ENCODE measurements around the gene NAAA.
"Not testable (repeated sequence)": the region's sequence is repeated elsewhere in the genome, so short reads cannot be mapped to it uniquely, and the experiment has no call there.

Gene NAAA

GRCh38 chr4:75939890-75940691 lies 722 bp downstream of the NAAA start:
- DNase-seq (ENCODE audit: low spot score), result peak; percentile 91
- in situ Hi-C loops (cut with MboI; ENCODE audit: low sequenced_read_pairs, unreplicated experiment), result no loop called here
- no peak for TF ChIP-seq CTCF (IDR thresholded peaks at IDR 0.05; ENCODE audit: borderline replicate concordance, control extremely low read depth, extremely low read depth, insufficient read depth, missing control alignments)

- in situ Hi-C loops (cut with MboI; ENCODE audit: low sequenced_read_pairs, unreplicated experiment), result no loop called here
- no peak for DNase-seq (ENCODE audit: low spot score)
- no peak for TF ChIP-seq CTCF (IDR thresholded peaks at IDR 0.05; ENCODE audit: borderline replicate concordance, control extremely low read depth, extremely low read depth, insufficient read depth, missing control alignments)
These were observed 5.2 kb downstream of the NAAA start for GRCh38 chr4:75935628-75936027.

- TF ChIP-seq CTCF (IDR thresholded peaks at IDR 0.05; ENCODE audit: borderline replicate concordance, control extremely low read depth, extremely low read depth, insufficient read depth, missing control alignments), result no peak
- DNase-seq (ENCODE audit: low spot score), result no peak
- in situ Hi-C loops (cut with MboI; ENCODE audit: low sequenced_read_pairs, unreplicated experiment), result no loop called here
These were observed 10.7 kb downstream of the NAAA start for GRCh38 chr4:75930152-75930551.

GRCh38 chr4:75924916-75925315 lies 15.9 kb downstream of the NAAA start:
- in situ Hi-C loops (cut with MboI; ENCODE audit: low sequenced_read_pairs, unreplicated experiment); DNase-seq (ENCODE audit: low spot score): not testable (repeated sequence)

GRCh38 chr4:75924309-75924827 lies 16.4 kb downstream of the NAAA start:
- TF ChIP-seq CTCF (IDR thresholded peaks at IDR 0.05; ENCODE audit: borderline replicate concordance, control extremely low read depth, extremely low read depth, insufficient read depth, missing control alignments), result no peak
- in situ Hi-C loops (cut with MboI; ENCODE audit: low sequenced_read_pairs, unreplicated experiment), result no loop called here
- no peak for DNase-seq (ENCODE audit: low spot score)

GRCh38 chr4:75922588-75922987 lies 18.2 kb downstream of the NAAA start:
- DNase-seq (ENCODE audit: low spot score), result no peak
- in situ Hi-C loops (cut with MboI; ENCODE audit: low sequenced_read_pairs, unreplicated experiment), result no loop called here
- no peak for TF ChIP-seq CTCF (IDR thresholded peaks at IDR 0.05; ENCODE audit: borderline replicate concordance, control extremely low read depth, extremely low read depth, insufficient read depth, missing control alignments)

GRCh38 chr4:75921910-75922309 lies 18.9 kb downstream of the NAAA start:
- no peak for DNase-seq (ENCODE audit: low spot score)
- in situ Hi-C loops (cut with MboI; ENCODE audit: low sequenced_read_pairs, unreplicated experiment), result no loop called here
- TF ChIP-seq CTCF (IDR thresholded peaks at IDR 0.05; ENCODE audit: borderline replicate concordance, control extremely low read depth, extremely low read depth, insufficient read depth, missing control alignments), result no peak
